Spleen (tissue), 11 donors: ENCODE data around the gene ABLIM2. TPM values are rescaled to one million over a fixed set of nuclear protein-coding genes. Genes with fewer than 3 reads are reported as not detected.
A peak's percentile ranks its signal among the peaks of the same experiment; 100 is the strongest.

Experiments used
- DNase-seq: peaks from one replicate; pipeline ENCODE4 v3.0.0-alpha.2; 2020
- H3K27ac ChIP-seq, 8 donors: fragments of 200-600 bp; sonication (generic) in 7 of 8; 1 replicate in 4 of 8; 2 replicates in 4 of 8; pipeline versions ENCODE4 v1.5.0 to v1.8.0; 2016 to 2021; ENCODE audit warnings: inconsistent platforms in 4 of 8, mild to moderate bottlenecking in 4 of 8, moderate library complexity in 1 of 8
- H3K27me3 ChIP-seq, 7 donors: fragments of 200-600 bp; sonication (generic) in 6 of 7; replicated peaks in 1 of 7; 1 replicate in 4 of 7; 2 replicates in 3 of 7; pipeline versions ENCODE4 v1.5.0 to v1.8.0; 2016 to 2021; ENCODE audit warnings: inconsistent platforms in 3 of 7, mild to moderate bottlenecking in 1 of 7
- H3K36me3 ChIP-seq, 6 donors: fragments of 200-600 bp; sonication (generic) in 5 of 6; 1 replicate in 4 of 6; 2 replicates in 2 of 6; pipeline versions ENCODE4 v1.5.0 to v1.8.0; 2016 to 2021; ENCODE audit warnings: inconsistent platforms in 2 of 6
- H3K4me1 ChIP-seq, 6 donors: fragments of 200-600 bp; sonication (generic) in 5 of 6; 1 replicate in 3 of 6; 2 replicates in 3 of 6; pipeline versions ENCODE4 v1.5.0 to v1.8.0; 2016 to 2021; ENCODE audit warnings: inconsistent platforms in 3 of 6
- H3K4me3 ChIP-seq, 8 donors: fragments of 200-600 bp; sonication (generic) in 7 of 8; 1 replicate in 4 of 8; 2 replicates in 4 of 8; pipeline versions ENCODE4 v1.5.0 to v1.8.0; 2016 to 2021; ENCODE audit warnings: inconsistent platforms in 4 of 8, mild to moderate bottlenecking in 4 of 8, moderate library complexity in 2 of 8
- H3K9me3 ChIP-seq, 8 donors: fragments of 200-600 bp; sonication (generic) in 7 of 8; 1 replicate in 4 of 8; 2 replicates in 4 of 8; pipeline versions ENCODE4 v1.5.0 to v1.8.0; 2016 to 2021; ENCODE audit warnings: inconsistent platforms in 4 of 8
- CTCF ChIP-seq, 11 experiments: fragments of 200-600 bp in 7 of 11; fragments of 450-650 bp in 4 of 11; sonication (generic) in 4 of 11; IDR thresholded peaks in 8 of 11; conservative IDR thresholded peaks in 3 of 11; 1 replicate in 7 of 11; 2 replicates in 4 of 11; pipeline versions ENCODE4 v1.4.0 to v1.8.0; 2016 to 2021; ENCODE audit warnings: antibody characterized with exemption in 11 of 11, inconsistent platforms in 4 of 11, mild to moderate bottlenecking in 1 of 11
- POLR2A ChIP-seq, 3 donors: fragments of 450-650 bp; IDR thresholded peaks; one replicate each; pipeline ENCODE4 v1.5.1; 2017; ENCODE audit warnings: antibody characterized with exemption in 3 of 3, mild to moderate bottlenecking in 1 of 3
- POLR2AphosphoS5 ChIP-seq, 3 donors: sonication (generic); formaldehyde crosslinking; IDR thresholded peaks; one replicate each; pipeline ENCODE4 v1.5.1; 2017; ENCODE audit warnings: antibody characterized with exemption in 3 of 3
- WGBS, 5 donors: extraction: QIAGEN DNeasy Blood & Tissue Kit in 3 of 5; methylation state at CpG; one replicate each; pipeline versions ENCODE4 v1.1.5 to v1.1.7; 2013 to 2018; 5-methylcytosine and 5-hydroxymethylcytosine counted together
- intact Hi-C: fragments of 100-400 bp; cut with DNase I; formaldehyde crosslinking; loops from one replicate; pipeline ENCODE4 v1.15.0; 2023; ENCODE audit warnings: low total_unique reads
- polyA plus RNA-seq, 3 donors: library from polyadenylated mRNA; stranded (reverse); fragments of 200-250 nt; gene quantifications; one replicate each; pipeline ENCODE4 v1.2.1, GENCODE V29; 2013
- total RNA-seq, 7 donors: library from RNA; depleted of rRNA in 3 of 7; stranded (reverse); fragments of >200 nt in 3 of 7; fragmentation: NEBNext Ultra II Directional in 4 of 7; extraction: Animal tissue kit (Norgen Biotek cat#: 25700) in 4 of 7; gene quantifications; one replicate each; pipeline versions ENCODE4 v1.1.0 to v1.2.1, GENCODE V29; 2016 to 2021
- donor health status: healthy with polysubstance abuse.
- donor health status: DM: no; HTN: no; CAD: no; lungs with moderate emphysema.
- donor health status: DM: no; HTN: no; CAD: no.
- donor health status: Bipolar disorder and iron deficiency.
- donor health status: healthy.
- donor health status: DM: no; HTN: no; CAD: no.
- donor health status: DM: yes; HTN: yes; CAD: no.

Gene ABLIM2
- total and polyA plus RNA-seq, 10 donors = 11.8 to 127 (median 62.8) TPM

DNA sequence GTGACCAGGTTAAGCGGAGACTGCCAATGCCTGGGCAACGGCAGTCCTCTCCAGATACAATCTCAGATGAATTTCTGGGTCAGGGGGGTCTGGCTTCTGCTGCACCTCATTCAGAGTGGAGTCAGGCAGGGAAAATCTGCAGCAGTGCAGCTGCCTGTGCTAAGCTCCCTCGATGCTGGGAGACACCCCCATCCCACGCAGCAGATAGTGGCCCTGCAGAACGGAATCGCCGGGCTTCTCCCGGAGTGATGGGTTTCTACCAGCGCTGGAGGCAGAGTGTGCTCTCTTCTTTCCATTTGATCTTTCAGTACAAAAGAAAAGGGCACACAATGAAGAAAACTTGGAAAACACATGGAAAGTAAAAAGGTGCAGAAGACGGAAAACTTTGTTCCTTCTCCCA is 5.2 kb downstream of the ABLIM2 start:
- intact Hi-C loops = no loop called here
- Histone ChIP-seq H3K9me3 (no peaks in the 10 kb centered on the region), H3K27me3 (peaks cover 0 to 21% (median 12%) of the 10 kb centered on the region in 7 donors), H3K36me3 (peaks cover 0 to 5% (median 0%) of the 10 kb centered on the region in 6 donors), H3K4me1 (peaks cover 0 to 94% (median 45%) of the 10 kb centered on the region in 6 donors), H3K4me3 (no peak overlapping the region), H3K27ac (peak overlapping the region in 1 of 8 donors; percentile 4)
- DNase-seq = no peak
- WGBS, 5 donors = 79 to 88% (median 83%) methylated on average over 10 of the region's 10 CpGs
- TF ChIP-seq POLR2AphosphoS5 (IDR thresholded peaks at IDR 0.05) (no peak), CTCF (IDR thresholded peaks at IDR 0.05 in 8 of 11, conservative IDR thresholded peaks at IDR 0.05 in 3 of 11) (no peak), POLR2A (IDR thresholded peaks at IDR 0.05) (no peak)

- Histone ChIP-seq H3K4me1 (peaks cover 4 to 94% (median 45%) of the 10 kb centered on the region in 6 donors), H3K27ac (peak overlapping the region in 1 of 8 donors; percentile 4), H3K9me3 (no peaks in the 10 kb centered on the region), H3K36me3 (peaks cover 0 to 11% (median 0%) of the 10 kb centered on the region in 6 donors), H3K27me3 (peaks cover 0 to 16% (median 7%) of the 10 kb centered on the region in 7 donors), H3K4me3 (no peak overlapping the region)
- TF ChIP-seq POLR2AphosphoS5 (IDR thresholded peaks at IDR 0.05) (peak in 1 of 3 donors; percentile 6), POLR2A (IDR thresholded peaks at IDR 0.05) (no peak)
- intact Hi-C loops = no loop called here
- DNase-seq = no peak
- WGBS, 5 donors = 56 to 73% (median 60%) methylated on average over 6 of the region's 6 CpGs
These were observed 5.8 kb downstream of the ABLIM2 start for GRCh38 chr4:8152865-8153257.

DNA sequence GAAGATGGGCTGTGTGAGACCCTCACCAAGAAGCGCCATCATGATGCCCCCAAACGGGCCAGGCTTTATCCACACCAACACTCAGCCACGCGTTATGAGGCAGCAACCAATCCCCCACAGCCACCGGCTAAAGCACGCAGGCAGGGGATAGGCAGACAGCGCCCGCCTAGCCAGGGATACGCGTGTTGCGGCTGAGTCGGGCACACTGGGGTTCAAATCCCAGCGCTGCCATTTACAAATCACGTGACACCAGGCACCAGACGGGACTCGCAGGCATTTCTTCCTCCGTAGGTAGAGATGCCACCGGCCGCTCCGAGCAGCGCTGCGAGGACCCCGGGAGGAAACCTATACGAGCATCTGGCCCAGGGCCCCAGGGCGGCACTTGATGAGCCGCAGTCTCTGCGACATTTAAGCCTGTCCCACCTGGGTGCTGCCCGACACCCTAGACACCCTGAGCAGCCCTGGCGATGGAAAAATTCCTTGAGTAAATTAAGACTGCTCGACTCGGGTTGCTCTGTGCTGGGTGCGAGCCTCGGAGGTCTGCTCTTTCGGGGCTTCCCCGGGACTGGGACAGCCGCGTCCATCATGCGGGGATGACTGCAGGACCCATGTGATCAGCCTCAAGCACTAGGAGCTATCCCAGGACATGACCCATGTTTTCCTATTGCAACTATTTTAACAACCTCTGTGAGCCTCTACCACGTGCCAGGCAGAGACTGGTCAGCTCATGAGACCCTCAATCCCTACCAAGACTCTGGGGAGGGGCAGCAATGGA is 6.3 kb downstream of the ABLIM2 start:
- no peaks in the 10 kb centered on the region for H3K9me3 ChIP-seq
- WGBS, 5 donors = 82 to 93% (median 89%) methylated on average over 27 to 39 of the region's 39 CpGs
- H3K27ac ChIP-seq = peak overlapping the region in 1 of 8 donors; percentile 61
- DNase-seq = no peak
- H3K27me3 ChIP-seq = peaks cover 0 to 10% (median under 1%) of the 10 kb centered on the region in 7 donors
- peaks cover 0 to 11% (median 0%) of the 10 kb centered on the region in 6 donors for H3K36me3 ChIP-seq
- intact Hi-C loops = no loop called here
- peak in 1 of 3 donors; percentile 25 for TF ChIP-seq POLR2AphosphoS5 (IDR thresholded peaks at IDR 0.05)
- no peak for TF ChIP-seq POLR2A (IDR thresholded peaks at IDR 0.05)
- H3K4me3 ChIP-seq = no peak overlapping the region
- peaks cover 8 to 94% (median 47%) of the 10 kb centered on the region in 6 donors for H3K4me1 ChIP-seq

DNA sequence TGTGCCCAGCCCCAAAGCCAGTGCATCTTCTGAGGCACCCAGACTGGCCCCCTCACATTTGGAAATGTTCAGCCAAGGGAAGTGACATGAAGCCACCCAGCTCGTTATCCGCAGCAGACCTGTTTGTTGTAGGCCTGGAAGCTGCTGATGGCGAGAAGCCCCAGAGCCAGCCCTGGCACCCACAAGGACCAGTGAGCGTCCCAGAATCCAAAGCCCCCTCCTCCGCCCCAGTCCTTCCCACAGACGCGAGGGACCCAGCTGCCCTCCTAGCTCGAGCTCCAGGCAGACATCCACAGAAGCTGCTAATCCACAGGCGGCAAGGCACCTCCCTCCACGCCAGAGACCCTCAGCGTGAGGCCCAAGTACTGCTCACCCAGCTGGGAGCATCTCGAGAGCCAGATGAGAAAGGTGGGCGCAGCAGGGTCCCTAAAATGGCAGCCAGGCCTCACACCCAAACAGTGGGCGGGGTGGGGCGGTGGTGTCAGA is 7.4 kb downstream of the ABLIM2 start:
- TF ChIP-seq POLR2A (IDR thresholded peaks at IDR 0.05) (no peak), CTCF (IDR thresholded peaks at IDR 0.05 in 8 of 11, conservative IDR thresholded peaks at IDR 0.05 in 3 of 11) (no peak), POLR2AphosphoS5 (IDR thresholded peaks at IDR 0.05) (no peak)
- no peak for DNase-seq
- H3K27me3 ChIP-seq = no peaks in the 10 kb centered on the region
- 81 to 90% (median 89%) methylated on average over 8 to 15 of the region's 15 CpGs for WGBS, 5 donors
- peaks cover 0 to 11% (median 0%) of the 10 kb centered on the region in 6 donors for H3K36me3 ChIP-seq
- H3K9me3 ChIP-seq = no peaks in the 10 kb centered on the region
- H3K4me1 ChIP-seq = peaks cover 12 to 94% (median 52%) of the 10 kb centered on the region in 6 donors
- no peak overlapping the region for H3K4me3 ChIP-seq
- H3K27ac ChIP-seq = peak overlapping the region in 4 of 8 donors; percentile 9 to 61 (median 15)
- intact Hi-C loops = no loop called here
